Measurements from ENCODE around the gene CDH22.

Gene CDH22

DNA sequence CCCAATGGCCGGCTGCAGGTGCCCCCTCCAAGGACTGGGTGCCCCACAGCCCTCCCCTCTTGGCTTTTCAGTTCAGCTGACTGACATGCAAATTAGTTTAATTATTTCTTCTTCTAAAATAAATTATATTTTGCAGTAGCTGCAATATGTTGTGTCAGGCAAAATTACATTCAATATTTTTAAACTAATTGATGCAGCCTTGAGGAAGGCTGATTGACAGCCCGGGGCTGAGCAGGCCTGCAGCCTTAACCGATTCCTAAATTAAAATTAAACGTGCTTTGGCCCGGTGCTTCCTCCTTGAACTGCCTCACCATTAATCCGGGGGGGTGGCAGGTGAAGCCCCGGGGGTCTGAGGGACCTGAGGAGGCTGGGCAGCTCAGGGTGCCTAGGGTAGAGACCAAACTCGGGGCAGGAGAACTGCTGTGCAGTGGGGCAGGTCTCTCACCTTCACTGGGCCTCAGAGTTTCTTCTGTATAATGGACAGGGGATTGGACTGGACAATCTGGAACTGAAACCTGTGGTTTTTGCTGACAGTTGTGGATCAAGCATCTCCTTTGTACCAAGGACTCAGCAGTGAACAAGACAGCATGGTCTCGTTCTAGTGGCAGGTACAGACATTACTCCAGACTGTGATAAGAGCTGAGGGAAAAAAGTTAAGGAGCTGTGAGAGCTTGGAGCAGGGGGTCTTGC lies 117.7 kb downstream of the CDH22 start:
- no peaks in the 10 kb centered on the region for H3K4me1 ChIP-seq (ENCODE audit: insufficient read depth, low read length)
- no peak overlapping the region for H3K27ac ChIP-seq (ENCODE audit: low read length)
- H3K9ac ChIP-seq (ENCODE audit: low read depth, low read length) = no peak overlapping the region
- no peaks in the 10 kb centered on the region for H3K9me3 ChIP-seq (ENCODE audit: insufficient read depth, low read depth, low read length)
- no peaks in the 10 kb centered on the region for H3K36me3 ChIP-seq (ENCODE audit: insufficient read depth, low read depth, low read length)
- peaks cover 6% of the 10 kb centered on the region; the same call in 1 of the 2 replicates for H3K27me3 ChIP-seq (ENCODE audit: insufficient read depth, low read length)
- H3K4me3 ChIP-seq (ENCODE audit: low read length) = no peak overlapping the region

DNA sequence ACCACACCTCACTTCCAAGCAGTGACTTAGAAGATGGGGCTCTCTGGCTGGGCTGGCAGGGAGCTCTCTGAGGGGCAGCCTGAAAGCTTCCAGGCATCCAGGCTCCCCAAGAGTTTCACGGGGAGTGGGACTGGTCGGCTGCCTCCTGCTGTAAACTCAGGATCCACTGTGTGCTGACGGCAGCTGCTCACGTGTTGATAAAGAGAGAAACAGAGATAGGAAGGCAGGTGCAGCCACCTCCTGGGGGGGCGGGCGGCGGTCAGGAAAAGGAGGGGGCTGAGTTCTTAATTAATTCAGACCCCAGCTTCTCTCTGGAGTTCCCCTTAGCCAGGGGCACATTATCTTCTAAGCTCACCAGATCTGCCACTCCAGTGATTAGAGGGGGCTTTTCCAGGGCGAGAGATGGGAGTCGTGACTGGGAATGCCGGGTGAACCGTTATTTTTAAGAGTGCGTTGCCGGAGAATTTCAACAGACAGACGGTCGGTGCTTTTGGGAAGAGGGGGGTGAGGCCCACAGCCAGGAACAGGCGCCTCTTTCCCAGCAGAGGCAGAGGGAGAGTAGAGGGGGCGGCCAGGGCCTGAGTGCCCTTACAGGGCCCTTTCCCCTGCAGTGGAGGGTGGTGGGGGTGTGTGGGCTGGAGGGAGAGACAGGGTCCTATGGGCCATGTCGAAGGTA lies 119.3 kb downstream of the CDH22 start:
- Histone ChIP-seq H3K4me3 (ENCODE audit: low read length) (no peak overlapping the region), H3K4me1 (ENCODE audit: insufficient read depth, low read length) (no peaks in the 10 kb centered on the region), H3K9ac (ENCODE audit: low read depth, low read length) (no peak overlapping the region), H3K27me3 (ENCODE audit: insufficient read depth, low read length) (peaks cover 6% of the 10 kb centered on the region; the same call in 1 of the 2 replicates), H3K27ac (ENCODE audit: low read length) (no peak overlapping the region), H3K36me3 (ENCODE audit: insufficient read depth, low read depth, low read length) (no peaks in the 10 kb centered on the region), H3K9me3 (ENCODE audit: insufficient read depth, low read depth, low read length) (no peaks in the 10 kb centered on the region)

DNA sequence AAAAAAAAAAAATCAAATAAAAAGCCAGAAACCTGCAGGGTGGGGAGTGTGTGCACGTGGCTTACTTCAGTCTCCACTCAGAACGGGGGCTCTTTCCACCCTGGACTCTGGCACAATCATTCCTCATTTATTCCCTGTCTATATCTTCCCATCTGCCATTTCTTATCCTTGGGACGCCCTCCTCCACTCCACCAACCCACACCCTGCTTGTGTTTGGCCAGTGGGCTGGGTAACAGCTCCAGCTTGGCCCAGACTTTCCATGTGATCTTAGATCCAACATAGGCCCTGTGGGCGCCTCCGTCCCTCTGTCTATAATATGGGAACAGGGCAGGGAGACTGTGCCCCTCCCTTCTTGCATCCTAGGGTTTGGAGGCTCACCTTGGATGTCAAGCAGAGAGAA lies 122.1 kb downstream of the CDH22 start:
- Histone ChIP-seq H3K9ac (ENCODE audit: low read depth, low read length) (no peak overlapping the region), H3K9me3 (ENCODE audit: insufficient read depth, low read depth, low read length) (no peaks in the 10 kb centered on the region), H3K27me3 (ENCODE audit: insufficient read depth, low read length) (peaks cover 6% of the 10 kb centered on the region; the same call in 1 of the 2 replicates), H3K4me3 (ENCODE audit: low read length) (no peak overlapping the region), H3K36me3 (ENCODE audit: insufficient read depth, low read depth, low read length) (no peaks in the 10 kb centered on the region), H3K27ac (ENCODE audit: low read length) (no peak overlapping the region), H3K4me1 (ENCODE audit: insufficient read depth, low read length) (no peaks in the 10 kb centered on the region)

DNA sequence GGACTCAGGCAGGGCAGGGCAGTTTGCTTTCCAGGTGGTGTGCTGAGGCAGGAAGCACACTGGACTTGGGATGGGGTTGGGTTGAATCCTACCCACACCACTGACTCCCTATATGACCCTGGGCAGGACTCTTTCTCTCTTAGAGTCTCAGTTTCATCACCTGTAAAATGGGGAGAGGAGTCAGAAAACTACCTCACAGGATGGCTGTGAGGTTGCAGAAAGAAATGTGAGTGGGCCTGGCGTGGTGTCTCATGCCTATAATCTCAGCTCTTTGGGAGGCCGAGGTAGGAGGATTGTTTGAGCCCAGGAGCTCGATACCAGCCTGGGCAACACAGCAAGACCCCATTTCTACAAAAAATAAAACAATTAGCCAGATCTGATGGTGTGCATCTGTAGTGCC lies 122.9 kb downstream of the CDH22 start:
- H3K4me1 ChIP-seq (ENCODE audit: insufficient read depth, low read length) = no peaks in the 10 kb centered on the region
- no peaks in the 10 kb centered on the region for H3K9me3 ChIP-seq (ENCODE audit: insufficient read depth, low read depth, low read length)

DNA sequence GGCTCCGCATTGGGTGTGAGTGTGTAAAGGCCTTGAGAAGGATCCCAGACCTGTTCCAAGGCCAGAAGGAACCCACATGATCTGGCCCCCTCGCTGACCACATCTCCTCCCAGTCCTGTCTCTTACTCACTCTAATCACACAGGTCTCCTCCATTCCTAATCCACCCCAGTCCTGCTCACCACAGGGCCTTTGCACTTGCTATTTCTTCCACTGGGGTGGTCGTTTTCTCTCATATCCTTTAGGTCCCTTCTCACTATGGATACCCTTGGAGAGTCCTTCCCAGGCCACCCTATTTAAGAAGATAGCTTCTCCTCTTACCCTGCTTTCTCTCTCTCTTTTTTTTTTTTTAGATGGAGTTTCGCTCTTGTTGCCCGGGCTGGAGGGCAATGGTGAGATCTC lies 124.5 kb downstream of the CDH22 start:
- Histone ChIP-seq H3K9ac (ENCODE audit: low read depth, low read length) (no peak overlapping the region), H3K27ac (ENCODE audit: low read length) (no peak overlapping the region), H3K9me3 (ENCODE audit: insufficient read depth, low read depth, low read length) (no peaks in the 10 kb centered on the region), H3K27me3 (ENCODE audit: insufficient read depth, low read length) (peaks cover 6% of the 10 kb centered on the region; the same call in 1 of the 2 replicates), H3K4me3 (ENCODE audit: low read length) (no peak overlapping the region), H3K4me1 (ENCODE audit: insufficient read depth, low read length) (no peaks in the 10 kb centered on the region), H3K36me3 (ENCODE audit: insufficient read depth, low read depth, low read length) (no peaks in the 10 kb centered on the region)

More for the DNA sequence above, 122.9 kb downstream of the CDH22 start:
- Histone ChIP-seq H3K9ac (ENCODE audit: low read depth, low read length) (no peak overlapping the region), H3K27ac (ENCODE audit: low read length) (no peak overlapping the region), H3K27me3 (ENCODE audit: insufficient read depth, low read length) (peaks cover 6% of the 10 kb centered on the region; the same call in 1 of the 2 replicates), H3K4me3 (ENCODE audit: low read length) (no peak overlapping the region), H3K36me3 (ENCODE audit: insufficient read depth, low read depth, low read length) (no peaks in the 10 kb centered on the region)

DNA sequence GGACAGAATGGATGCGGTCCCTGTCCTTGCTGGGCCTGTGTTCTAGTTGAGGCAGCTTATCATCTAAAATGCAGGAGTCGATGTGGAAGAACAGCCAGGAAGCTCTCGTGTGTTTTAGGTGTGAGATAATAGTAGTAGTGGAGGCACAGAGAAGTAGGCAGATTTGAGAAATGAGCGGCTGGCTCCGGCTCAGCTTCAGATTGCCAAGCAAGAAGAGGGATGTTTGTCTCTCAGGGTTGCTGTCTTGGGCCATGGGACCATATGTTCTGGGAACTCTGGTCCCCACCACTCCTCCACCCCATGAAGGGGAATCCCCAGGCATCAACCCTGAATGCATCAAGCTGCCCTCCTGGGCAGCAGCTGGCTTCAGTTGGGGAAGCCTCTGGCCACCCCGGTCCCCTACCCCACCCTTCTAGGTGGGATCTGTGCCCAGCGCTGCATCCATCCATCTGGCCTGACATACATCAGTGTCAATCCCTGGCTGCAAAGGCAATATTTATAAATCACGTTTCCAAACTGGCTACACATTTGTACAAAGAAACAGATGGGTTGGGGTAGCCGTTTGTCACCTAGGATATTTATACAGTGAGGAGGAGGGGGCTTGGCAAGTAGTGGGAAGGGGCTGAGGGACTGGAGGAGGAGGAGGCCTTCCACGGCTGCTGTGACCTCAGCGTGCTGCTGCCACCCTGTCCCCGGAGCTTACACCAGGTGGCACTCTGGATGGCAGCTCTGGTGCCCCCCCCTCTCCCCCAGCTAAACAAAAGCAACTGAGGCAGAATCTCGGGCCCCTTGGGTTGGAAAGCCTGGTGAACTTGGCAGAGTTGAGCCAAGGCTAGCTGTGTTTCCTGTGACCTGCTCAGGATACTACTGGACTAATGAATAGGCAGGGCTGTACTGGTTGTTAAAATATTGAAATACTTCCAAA lies 125.8 kb downstream of the CDH22 start:
- Histone ChIP-seq H3K4me1 (ENCODE audit: insufficient read depth, low read length) (no peaks in the 10 kb centered on the region), H3K9ac (ENCODE audit: low read depth, low read length) (no peak overlapping the region), H3K27me3 (ENCODE audit: insufficient read depth, low read length) (peaks cover 6% of the 10 kb centered on the region; the same call in 1 of the 2 replicates), H3K27ac (ENCODE audit: low read length) (no peak overlapping the region), H3K36me3 (ENCODE audit: insufficient read depth, low read depth, low read length) (no peaks in the 10 kb centered on the region), H3K4me3 (ENCODE audit: low read length) (no peak overlapping the region), H3K9me3 (ENCODE audit: insufficient read depth, low read depth, low read length) (no peaks in the 10 kb centered on the region)

DNA sequence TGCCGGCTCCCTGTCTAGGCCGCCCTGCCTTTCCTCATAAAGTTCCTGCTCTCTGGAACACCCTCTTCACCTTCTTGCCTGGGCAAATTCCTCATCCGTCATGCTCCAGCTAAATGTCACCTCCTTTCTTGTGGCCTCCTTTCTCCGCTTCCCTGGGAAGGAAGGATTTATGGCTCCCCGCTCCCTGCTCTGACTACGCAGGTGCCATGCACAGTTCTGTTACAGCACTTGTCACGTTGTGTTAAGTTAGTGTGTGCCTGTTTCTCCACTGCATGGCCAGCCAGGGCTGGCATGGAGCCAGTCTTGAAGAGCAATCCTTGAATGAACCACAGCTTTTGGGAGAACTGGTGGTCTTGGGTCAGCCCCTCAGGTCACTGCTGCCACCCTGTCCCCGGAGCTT lies 128.4 kb downstream of the CDH22 start:
- Histone ChIP-seq H3K9me3 (ENCODE audit: insufficient read depth, low read depth, low read length) (no peaks in the 10 kb centered on the region), H3K36me3 (ENCODE audit: insufficient read depth, low read depth, low read length) (no peaks in the 10 kb centered on the region), H3K27ac (ENCODE audit: low read length) (no peak overlapping the region), H3K4me1 (ENCODE audit: insufficient read depth, low read length) (no peaks in the 10 kb centered on the region), H3K27me3 (ENCODE audit: insufficient read depth, low read length) (peaks cover 17% of the 10 kb centered on the region), H3K9ac (ENCODE audit: low read depth, low read length) (no peak overlapping the region), H3K4me3 (ENCODE audit: low read length) (no peak overlapping the region)

DNA sequence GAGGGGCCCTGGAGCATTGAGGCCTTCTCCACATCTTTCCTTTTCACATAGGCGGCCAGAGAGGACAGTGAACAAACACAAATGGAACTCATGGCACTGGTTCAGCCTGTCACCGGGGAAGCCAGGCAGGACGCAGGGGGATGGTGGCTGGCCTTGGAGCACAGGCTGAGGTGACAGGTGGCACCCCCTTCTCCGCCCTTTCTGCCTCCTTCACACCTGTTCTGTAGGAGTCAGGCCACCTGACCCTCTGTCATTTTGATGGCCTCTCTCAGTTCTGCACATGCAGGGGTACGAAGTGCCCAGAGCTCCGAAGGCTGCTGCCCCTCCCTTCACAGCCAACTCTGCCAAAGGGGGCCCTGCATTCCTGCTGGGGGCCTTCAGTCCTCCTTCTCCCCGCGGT lies 129.4 kb downstream of the CDH22 start:
- no peak overlapping the region for H3K27ac ChIP-seq (ENCODE audit: low read length)
- H3K36me3 ChIP-seq (ENCODE audit: insufficient read depth, low read depth, low read length) = no peaks in the 10 kb centered on the region
- no peak overlapping the region for H3K4me3 ChIP-seq (ENCODE audit: low read length)
- peaks cover 25% of the 10 kb centered on the region for H3K27me3 ChIP-seq (ENCODE audit: insufficient read depth, low read length)
- no peaks in the 10 kb centered on the region for H3K9me3 ChIP-seq (ENCODE audit: insufficient read depth, low read depth, low read length)
- H3K9ac ChIP-seq (ENCODE audit: low read depth, low read length) = no peak overlapping the region
- H3K4me1 ChIP-seq (ENCODE audit: insufficient read depth, low read length) = no peaks in the 10 kb centered on the region

DNA sequence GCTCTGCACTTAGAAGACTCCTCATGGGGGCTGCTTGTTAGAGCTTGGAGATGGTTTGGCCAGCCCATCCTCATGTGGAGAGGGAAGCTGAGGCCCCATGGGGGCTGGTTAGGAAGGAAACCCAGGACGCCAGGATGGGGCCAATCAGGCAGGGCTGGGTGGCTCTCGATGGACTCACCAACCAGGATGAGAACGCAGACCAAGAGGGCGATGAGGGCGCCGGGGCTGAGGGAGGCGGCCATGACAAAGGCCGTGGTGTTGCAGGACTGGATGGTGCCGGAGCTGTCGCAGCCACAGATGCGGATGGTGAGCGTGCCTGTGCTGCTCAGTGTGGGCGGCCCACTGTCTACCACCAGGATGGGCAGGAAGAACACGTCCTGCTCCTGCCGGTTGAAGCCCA lies 130.5 kb downstream of the CDH22 start:
- H3K36me3 ChIP-seq (ENCODE audit: insufficient read depth, low read depth, low read length) = no peaks in the 10 kb centered on the region
- no peak overlapping the region for H3K4me3 ChIP-seq (ENCODE audit: low read length)
- no peaks in the 10 kb centered on the region for H3K9me3 ChIP-seq (ENCODE audit: insufficient read depth, low read depth, low read length)
- H3K9ac ChIP-seq (ENCODE audit: low read depth, low read length) = no peak overlapping the region
- H3K27ac ChIP-seq (ENCODE audit: low read length) = no peak overlapping the region
- H3K27me3 ChIP-seq (ENCODE audit: insufficient read depth, low read length) = peaks cover 36% of the 10 kb centered on the region
- no peaks in the 10 kb centered on the region for H3K4me1 ChIP-seq (ENCODE audit: insufficient read depth, low read length)

DNA sequence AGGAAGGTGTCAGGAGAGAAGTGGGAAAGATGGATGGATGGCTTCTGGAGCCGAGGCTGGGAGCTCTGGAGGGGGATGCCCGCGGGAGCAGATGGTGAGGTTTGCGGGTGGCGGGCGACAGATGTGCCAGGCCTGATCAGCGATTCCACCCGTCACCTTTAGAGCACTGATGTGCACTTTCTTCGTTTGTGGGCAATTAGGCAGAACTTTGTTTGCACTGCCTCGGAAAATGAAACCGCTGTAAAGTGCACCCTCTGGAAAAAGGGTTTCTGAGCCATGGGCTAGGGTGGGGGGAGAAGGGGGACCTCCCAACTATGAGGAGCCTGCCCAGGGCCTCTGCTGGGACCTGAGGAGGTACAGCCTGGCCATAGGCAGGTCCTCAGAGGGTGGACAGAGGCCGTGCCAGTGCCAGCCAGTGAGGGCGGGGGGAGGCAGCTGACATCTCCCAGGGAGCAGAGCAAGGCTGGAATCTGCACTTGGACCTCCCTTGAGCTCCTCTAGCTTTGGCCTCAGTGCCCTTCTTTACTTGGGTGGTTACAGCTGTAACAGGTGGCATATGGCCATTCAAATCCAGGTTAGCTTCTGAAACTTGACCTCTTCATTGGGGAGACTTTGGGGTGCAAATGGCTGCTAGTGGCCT lies 131.4 kb downstream of the CDH22 start:
- Histone ChIP-seq H3K9me3 (ENCODE audit: insufficient read depth, low read depth, low read length) (no peaks in the 10 kb centered on the region), H3K4me1 (ENCODE audit: insufficient read depth, low read length) (no peaks in the 10 kb centered on the region), H3K9ac (ENCODE audit: low read depth, low read length) (no peak overlapping the region), H3K36me3 (ENCODE audit: insufficient read depth, low read depth, low read length) (no peaks in the 10 kb centered on the region), H3K27ac (ENCODE audit: low read length) (no peak overlapping the region), H3K4me3 (ENCODE audit: low read length) (no peak overlapping the region), H3K27me3 (ENCODE audit: insufficient read depth, low read length) (peaks cover 45% of the 10 kb centered on the region)

DNA sequence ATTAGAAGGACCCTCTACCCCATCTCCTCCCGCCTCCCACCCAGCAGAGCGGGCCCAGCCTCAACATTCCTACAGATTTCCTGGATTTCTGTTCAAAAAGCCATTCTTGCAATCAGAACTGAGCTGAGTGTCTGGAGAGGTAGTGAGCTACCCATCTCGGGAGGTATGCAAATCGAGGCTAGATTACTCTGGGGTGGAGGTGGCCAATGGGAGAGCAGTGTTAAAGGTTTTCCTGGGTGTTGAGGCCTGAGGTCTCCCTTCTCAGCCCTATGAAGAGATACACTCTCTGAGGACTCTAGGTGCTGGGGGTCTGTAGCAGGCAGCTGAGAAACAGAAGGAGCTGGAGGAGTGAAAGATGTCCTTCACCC lies 133.2 kb downstream of the CDH22 start:
- no peaks in the 10 kb centered on the region for H3K9me3 ChIP-seq (ENCODE audit: insufficient read depth, low read depth, low read length)
- H3K4me3 ChIP-seq (ENCODE audit: low read length) = peak overlapping the region; percentile 26; the same call in 1 of the 2 replicates
- no peak overlapping the region for H3K27ac ChIP-seq (ENCODE audit: low read length)
- no peaks in the 10 kb centered on the region for H3K36me3 ChIP-seq (ENCODE audit: insufficient read depth, low read depth, low read length)
- no peak overlapping the region for H3K9ac ChIP-seq (ENCODE audit: low read depth, low read length)
- no peaks in the 10 kb centered on the region for H3K4me1 ChIP-seq (ENCODE audit: insufficient read depth, low read length)
- peaks cover 62% of the 10 kb centered on the region for H3K27me3 ChIP-seq (ENCODE audit: insufficient read depth, low read length)
